ENCODE measurements around the gene GABPB1. TPM values are rescaled to one million over a fixed set of nuclear protein-coding genes. Genes with fewer than 3 reads are reported as not detected.

GABPB1 gene
- total RNA-seq, 4 donors from 2014 or later: 16.9 to 20.2 (median 17.8) TPM

DNA sequence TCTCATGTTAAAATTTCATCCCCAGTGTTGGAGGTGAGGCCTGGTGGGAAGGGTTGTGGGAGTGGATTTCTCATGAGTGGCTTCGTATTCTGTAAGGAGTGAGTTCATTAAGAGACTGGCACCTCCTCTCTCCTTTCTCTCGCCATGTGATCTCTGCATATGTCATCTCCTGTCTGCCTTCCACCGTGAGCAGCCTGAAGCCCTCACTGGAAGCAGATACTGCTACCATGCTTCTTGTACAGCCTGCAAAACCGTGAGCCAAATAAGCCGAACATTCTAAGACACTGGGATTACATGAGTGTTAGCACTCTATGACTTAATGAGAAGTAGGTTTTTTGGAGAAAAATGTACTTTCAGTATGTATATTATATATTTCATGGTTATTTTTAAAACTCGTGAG lies 6.8 kb upstream of the GABPB1 start:
- TF ChIP-seq, protein P1, sequence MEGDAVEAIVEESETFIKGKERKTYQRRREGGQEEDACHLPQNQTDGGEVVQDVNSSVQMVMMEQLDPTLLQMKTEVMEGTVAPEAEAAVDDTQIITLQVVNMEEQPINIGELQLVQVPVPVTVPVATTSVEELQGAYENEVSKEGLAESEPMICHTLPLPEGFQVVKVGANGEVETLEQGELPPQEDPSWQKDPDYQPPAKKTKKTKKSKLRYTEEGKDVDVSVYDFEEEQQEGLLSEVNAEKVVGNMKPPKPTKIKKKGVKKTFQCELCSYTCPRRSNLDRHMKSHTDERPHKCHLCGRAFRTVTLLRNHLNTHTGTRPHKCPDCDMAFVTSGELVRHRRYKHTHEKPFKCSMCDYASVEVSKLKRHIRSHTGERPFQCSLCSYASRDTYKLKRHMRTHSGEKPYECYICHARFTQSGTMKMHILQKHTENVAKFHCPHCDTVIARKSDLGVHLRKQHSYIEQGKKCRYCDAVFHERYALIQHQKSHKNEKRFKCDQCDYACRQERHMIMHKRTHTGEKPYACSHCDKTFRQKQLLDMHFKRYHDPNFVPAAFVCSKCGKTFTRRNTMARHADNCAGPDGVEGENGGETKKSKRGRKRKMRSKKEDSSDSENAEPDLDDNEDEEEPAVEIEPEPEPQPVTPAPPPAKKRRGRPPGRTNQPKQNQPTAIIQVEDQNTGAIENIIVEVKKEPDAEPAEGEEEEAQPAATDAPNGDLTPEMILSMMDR (IDR thresholded peaks at IDR 0.05): no peak
- TF ChIP-seq POLR2A (IDR thresholded peaks at IDR 0.05): no peak
- DNase-seq (ENCODE audit: low spot score in 2 of 2): no peak
- no peak overlapping the region for H3K4me3 ChIP-seq (ENCODE audit: low read depth, poor library complexity, severe bottlenecking)
- WGBS, 2 donors: 87% methylated on average over 6 of the region's 6 CpGs
- intact Hi-C loops (cut with DNase I; ENCODE audit: low total_unique reads): no loop called here

DNA sequence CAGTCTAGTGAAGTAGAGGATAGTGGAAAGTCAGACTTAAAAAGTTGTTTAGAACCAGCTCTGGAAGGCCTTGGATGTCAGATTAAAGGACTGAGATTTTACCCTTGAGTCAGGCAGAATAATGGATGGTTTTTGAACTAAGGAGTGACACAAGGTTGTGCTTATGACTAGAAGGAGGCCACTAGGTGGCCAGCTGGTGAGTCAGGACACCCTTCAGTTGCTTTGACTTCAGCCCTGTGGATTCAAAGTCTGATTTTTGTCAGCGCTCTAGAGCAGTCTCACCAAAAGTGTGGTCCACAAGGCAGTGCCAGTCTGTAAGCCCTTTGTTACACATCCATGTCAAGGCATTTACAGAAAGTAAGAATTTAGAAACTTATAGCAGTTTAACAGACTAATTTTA lies 3.8 kb upstream of the GABPB1 start:
- intact Hi-C loops (cut with DNase I; ENCODE audit: low total_unique reads): loop anchor here (10.0 kb wide), 1 partner anchor 66 kb away; the partner anchor contains the start of gene USP8
- 87 to 90% methylated on average over 1 of the region's 1 CpG for WGBS, 2 donors

DNA sequence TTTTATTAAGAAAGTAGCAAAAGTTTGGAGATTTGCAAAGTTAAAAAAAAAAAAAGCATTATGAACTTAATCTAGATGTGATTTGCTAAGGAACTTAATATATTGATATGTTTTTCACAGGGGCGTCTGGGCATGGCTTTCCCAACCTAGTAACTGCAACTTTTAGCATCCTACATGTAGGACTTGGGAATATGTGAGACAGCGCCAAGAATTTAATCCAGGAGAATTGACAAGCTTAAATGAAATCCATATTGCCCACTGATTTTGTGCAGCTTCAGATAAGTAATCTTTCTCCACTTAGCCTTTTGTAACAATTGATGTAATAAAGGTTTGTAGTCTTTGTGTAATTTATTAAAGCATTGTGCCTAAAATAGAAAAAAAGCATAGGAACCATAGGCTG lies 982 bp upstream of the GABPB1 start:
- TF ChIP-seq POLR2A (IDR thresholded peaks at IDR 0.05): no peak
- TF ChIP-seq, protein P1 (IDR thresholded peaks at IDR 0.05): no peak
- DNase-seq (ENCODE audit: low spot score in 2 of 2): no peak
- WGBS, 2 donors: 9 to 13% methylated on average over 2 of the region's 2 CpGs
- H3K4me3 ChIP-seq (ENCODE audit: low read depth, poor library complexity, severe bottlenecking): peak overlapping the region; percentile 98
- intact Hi-C loops (cut with DNase I; ENCODE audit: low total_unique reads): loop anchor here (10.0 kb wide), 1 partner anchor 69 kb away; the partner anchor contains the start of gene USP8

More for the DNA sequence above, 3.8 kb upstream of the GABPB1 start:
- no peak for TF ChIP-seq POLR2A (IDR thresholded peaks at IDR 0.05)
- TF ChIP-seq, protein P1 (IDR thresholded peaks at IDR 0.05): no peak
- DNase-seq (ENCODE audit: low spot score in 2 of 2): no peak
- H3K4me3 ChIP-seq (ENCODE audit: low read depth, poor library complexity, severe bottlenecking): no peak overlapping the region

DNA sequence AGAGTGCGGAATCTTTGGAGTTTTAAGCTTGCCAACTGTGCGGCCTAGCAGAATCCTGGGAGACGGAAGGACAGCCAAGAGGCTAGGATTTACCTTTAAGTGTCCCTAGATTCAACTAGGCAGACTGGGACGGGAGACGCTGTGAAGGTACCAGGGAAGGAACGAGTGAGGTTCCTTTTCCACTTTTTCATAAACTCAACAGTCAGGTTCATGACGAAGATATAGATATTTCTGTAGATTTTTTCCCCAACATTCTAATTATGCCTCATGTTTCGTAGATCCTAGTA lies 564 bp upstream of the GABPB1 start:
- peak overlapping the region; percentile 98 for H3K4me3 ChIP-seq (ENCODE audit: low read depth, poor library complexity, severe bottlenecking)
- TF ChIP-seq, protein P1 (IDR thresholded peaks at IDR 0.05): no peak
- no peak for TF ChIP-seq POLR2A (IDR thresholded peaks at IDR 0.05)
- 0 to 2% methylated on average over 8 of the region's 8 CpGs for WGBS, 2 donors
- no peak for DNase-seq (ENCODE audit: low spot score in 2 of 2)
- intact Hi-C loops (cut with DNase I; ENCODE audit: low total_unique reads): loop anchor here (10.0 kb wide), 1 partner anchor 69 kb away; the partner anchor contains the start of gene USP8

DNA sequence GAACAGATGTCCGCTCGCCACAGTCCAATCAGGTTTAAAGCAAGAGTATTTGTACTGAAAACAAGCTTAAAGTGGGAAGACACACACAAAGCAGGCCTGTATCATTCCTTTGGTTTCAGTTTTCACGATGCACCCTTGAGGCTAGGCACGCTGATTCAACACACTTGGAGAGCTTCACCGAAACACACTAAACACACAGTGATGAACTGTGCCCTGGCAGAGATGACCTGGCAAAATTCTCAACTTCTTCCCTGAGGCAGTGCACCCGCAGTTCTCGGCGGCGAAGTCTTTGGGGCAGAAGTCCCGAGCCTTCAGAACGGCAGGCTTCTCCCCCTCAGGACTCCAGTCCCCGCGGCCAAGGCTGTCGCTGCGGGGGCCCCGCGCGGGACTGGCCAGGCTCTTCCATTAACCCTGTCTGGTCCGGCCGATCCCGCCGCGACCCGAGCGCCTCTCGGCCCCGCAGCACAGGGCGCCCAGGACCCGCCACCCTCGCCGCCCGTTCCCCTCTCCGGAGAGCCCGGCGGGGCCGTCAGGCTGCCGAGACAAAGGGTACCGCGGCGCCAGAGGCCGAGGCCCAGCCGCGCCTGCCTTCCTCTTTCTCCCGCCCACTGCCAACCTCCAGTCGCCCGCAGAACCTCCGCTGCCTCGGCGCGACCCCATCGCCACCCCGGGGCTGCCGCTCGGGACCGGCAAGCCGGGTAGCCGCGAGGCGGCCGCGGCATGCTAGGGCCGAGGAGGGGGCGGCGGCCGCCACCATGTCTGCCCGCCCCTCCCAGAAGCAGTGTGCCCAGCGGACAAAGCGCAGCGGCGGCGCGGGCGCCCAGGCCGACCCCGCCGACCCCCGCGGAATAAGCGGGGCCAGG lies 792 bp downstream of the GABPB1 start:
- intact Hi-C loops (cut with DNase I; ENCODE audit: low total_unique reads): loop anchor here (10.0 kb wide), 1 partner anchor 71 kb away; the partner anchor contains the start of gene USP8

More for the DNA sequence above, 792 bp downstream of the GABPB1 start:
- DNase-seq (ENCODE audit: low spot score in 2 of 2): peak; percentile 56 to 90
- H3K4me3 ChIP-seq (ENCODE audit: low read depth, poor library complexity, severe bottlenecking): peak overlapping the region; percentile 98
- WGBS, 2 donors: 0 to 1% methylated on average over 21 to 37 of the region's 79 CpGs
- TF ChIP-seq POLR2A (IDR thresholded peaks at IDR 0.05): no peak
- TF ChIP-seq, protein P1 (IDR thresholded peaks at IDR 0.05): no peak
